GM12874 (cell line): Measurements from ENCODE around the gene TMEM229A.

ENCODE experiments used
- TF ChIP-seq, protein P1 (sequence below): IDR thresholded peaks from 2 replicates; pipeline ENCODE4 v1.5.1; 2011; ENCODE audit warnings: low read depth, mild to moderate bottlenecking, control low read depth, low read length, moderate library complexity; ENCODE audit not compliant: insufficient read depth

TMEM229A gene

DNA sequence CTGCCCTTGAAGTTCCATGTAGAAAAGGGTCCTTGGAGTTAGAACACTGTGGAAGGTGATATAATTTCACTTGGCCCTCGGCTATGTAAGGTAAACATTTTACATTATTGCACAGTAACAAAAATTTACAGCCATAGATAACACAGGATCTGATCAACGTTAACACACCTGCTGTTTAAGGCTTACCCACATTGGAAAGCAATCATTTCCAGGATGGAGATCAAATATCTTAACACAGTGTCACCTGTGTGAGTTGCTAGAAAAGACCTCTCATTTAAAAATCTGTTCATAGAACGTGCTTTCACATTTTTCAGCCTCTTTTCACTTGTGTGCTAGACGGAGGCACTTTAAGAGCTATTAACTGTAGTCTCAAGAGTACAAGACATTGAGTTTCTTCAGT, 1.9 kb downstream of the TMEM229A start:
- TF ChIP-seq, protein P1, sequence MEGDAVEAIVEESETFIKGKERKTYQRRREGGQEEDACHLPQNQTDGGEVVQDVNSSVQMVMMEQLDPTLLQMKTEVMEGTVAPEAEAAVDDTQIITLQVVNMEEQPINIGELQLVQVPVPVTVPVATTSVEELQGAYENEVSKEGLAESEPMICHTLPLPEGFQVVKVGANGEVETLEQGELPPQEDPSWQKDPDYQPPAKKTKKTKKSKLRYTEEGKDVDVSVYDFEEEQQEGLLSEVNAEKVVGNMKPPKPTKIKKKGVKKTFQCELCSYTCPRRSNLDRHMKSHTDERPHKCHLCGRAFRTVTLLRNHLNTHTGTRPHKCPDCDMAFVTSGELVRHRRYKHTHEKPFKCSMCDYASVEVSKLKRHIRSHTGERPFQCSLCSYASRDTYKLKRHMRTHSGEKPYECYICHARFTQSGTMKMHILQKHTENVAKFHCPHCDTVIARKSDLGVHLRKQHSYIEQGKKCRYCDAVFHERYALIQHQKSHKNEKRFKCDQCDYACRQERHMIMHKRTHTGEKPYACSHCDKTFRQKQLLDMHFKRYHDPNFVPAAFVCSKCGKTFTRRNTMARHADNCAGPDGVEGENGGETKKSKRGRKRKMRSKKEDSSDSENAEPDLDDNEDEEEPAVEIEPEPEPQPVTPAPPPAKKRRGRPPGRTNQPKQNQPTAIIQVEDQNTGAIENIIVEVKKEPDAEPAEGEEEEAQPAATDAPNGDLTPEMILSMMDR: no peak

DNA sequence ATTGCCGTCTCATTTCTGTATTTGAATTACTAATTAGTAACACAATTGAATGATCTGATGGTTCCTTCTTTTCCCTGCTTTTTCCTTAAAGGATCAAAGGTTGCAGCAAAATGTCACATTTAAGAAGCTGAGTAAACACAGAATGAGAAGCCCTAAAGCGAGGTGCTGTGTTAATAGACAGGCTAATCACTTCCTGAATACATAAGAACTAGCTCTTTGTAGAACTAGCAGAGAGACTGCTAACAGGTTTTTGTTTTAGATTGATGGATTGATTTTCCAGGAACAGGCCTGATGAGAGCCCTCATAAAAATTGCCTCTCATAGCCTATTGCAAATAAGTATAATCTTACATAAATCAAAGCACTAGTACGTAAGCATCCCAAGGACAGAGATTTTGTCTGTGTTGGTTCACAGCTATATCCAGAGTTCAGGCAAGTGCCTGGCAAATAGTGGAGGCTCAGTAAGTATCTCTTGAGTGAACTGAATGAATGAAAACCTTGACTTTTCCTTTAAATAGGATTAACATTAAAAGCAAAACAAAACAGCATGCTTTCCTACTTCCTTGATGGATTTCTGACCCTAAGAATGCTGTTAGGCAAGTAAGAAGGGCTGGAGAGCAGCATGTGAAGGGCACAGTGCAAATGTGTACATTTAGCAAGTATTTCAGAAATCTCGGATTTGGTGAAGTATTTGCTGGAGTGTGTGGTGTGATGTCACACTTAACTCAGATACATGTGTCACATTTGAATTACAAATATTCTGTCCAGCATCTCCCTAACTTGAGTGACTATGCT, 3.3 kb downstream of the TMEM229A start:
- TF ChIP-seq, protein P1: no peak

DNA sequence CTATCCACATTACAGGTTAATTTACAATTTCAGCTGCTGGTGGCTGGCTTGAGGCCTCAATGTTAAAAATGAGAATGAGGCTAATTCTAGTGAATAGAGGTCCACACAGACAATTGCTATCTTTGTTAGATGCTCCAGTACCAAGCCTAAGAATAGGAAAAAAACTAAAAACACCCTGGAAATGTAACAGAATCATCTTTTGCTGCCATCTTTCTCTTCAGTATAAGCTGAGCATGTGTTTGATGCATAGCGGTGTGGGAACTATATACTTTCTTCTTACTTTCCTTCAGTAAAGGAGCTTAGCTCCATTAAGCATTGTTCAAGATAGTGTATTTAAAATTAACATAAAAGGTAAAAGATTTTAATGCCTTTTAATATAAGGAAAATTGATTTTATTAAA, 5.6 kb downstream of the TMEM229A start:
- TF ChIP-seq, protein P1: no peak

DNA sequence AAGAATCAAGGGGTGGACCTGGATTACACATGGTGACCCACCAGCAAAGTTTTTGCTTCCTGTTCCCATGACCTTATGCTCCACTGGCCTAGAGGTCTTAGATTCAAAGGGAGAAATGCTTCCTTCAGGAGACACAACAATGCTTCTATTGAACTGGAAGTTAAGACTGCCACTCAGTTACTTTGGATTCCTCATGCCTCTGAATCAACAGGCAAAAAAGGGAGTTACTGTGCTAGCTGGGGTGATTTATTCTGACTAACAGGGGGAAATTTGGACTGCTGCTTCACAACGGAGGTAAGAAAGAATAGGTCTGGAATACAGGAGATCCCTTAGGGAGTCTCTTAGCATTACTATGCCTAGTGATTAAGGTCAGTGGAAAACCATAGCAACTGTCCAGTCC, 10.3 kb downstream of the TMEM229A start:
- TF ChIP-seq, protein P1: no peak

DNA sequence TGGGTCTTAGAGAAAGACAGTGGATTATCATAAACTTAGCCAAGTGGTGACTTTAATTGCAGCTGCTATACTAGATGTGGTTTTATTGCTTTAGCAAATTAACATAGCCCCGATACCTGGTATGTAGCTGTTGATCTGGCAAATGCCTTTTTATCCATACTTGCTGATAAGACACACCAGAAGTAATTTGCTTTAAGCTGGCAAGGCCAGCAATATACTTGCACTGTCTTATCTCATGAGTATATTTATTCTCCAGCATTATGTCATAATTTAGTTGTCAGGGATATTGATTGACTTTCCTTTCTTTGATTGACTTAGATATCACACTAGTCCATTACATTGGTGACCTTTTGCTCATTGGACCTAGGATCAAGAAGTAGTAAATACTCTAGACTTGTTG, 12.8 kb downstream of the TMEM229A start:
- TF ChIP-seq, protein P1: no peak

DNA sequence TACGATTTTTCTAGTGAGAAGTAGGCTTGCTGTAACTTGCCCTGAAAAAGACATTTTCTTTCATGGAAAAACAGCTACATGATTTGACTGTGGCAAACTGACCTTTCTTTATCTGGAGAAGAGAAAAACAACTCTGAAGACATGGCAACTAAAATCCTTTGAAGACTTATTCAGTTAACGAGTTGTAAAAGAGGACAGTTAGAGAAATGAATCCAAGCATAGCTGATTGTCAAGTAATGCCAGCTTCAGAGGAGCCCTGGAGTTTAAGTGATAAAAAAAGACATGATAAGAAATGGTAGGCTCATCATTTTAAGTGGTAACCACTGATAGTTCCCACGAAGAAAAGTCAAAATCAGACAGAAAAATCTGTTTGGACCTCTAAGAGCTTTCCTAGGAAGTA, 19.6 kb downstream of the TMEM229A start:
- TF ChIP-seq, protein P1: no peak

DNA sequence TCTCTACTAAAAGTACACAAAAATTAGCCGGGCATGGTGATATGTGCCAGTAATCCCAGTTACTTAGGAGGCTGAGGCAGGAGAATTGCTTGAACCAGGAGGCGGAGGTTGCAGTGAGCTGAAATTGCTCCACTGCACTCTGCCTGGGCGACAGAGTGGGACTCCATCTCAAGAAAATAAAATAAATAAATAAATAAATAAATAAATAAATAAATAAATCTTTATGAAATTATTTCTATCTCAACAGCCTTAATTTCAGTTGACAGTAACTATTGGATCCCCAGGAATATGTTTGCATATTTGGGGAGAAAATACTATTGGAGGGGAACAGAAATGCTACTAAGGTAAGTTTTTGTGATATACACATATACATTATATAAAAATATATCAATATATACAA, 20.0 kb downstream of the TMEM229A start:
- TF ChIP-seq, protein P1: no peak

DNA sequence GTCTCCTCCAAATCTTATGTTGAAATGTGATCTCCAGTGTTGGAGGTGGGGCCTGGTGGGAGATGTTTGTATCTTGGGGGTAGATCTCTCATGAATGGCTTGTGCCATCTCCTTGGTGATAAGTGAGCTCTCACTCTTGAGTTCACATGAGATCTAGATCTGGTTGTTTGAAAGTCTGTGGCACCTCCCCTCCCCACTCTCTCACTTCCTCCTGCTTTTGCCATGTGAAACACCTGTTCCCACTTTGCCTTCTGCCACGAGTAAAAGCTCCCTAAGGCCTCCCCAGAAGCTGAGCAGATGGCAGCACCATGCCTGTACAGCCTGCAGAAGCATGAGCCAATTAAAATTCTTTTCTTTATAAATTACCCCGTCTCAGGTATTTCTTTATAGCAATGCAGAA, 23.5 kb downstream of the TMEM229A start:
- TF ChIP-seq, protein P1: no peak
